Keratinocyte (primary cell): ENCODE data around the gene HDLBP.

Experiments
- EZH2 ChIP-seq: IDR thresholded peaks from one replicate; pipeline ENCODE4 v1.6.1; 2012; ENCODE audit warnings: inconsistent platforms, mild to moderate bottlenecking, low read length, moderate library complexity
- TF ChIP-seq, protein P1 (sequence below), 3 experiments: IDR thresholded peaks in 1 of 3; conservative IDR thresholded peaks in 1 of 3; optimal IDR thresholded peaks in 1 of 3; 2 replicates in 2 of 3; 3 replicates in 1 of 3; pipeline versions ENCODE3 to v1.5.1; 2011; ENCODE audit warnings: low read length in 3 of 3, mild to moderate bottlenecking in 3 of 3, moderate library complexity in 2 of 3, control low read depth in 1 of 3, inconsistent platforms in 1 of 3; ENCODE audit not compliant: insufficient read depth in 2 of 3; ENCODE audit errors: extremely low read depth in 1 of 3

DNA sequence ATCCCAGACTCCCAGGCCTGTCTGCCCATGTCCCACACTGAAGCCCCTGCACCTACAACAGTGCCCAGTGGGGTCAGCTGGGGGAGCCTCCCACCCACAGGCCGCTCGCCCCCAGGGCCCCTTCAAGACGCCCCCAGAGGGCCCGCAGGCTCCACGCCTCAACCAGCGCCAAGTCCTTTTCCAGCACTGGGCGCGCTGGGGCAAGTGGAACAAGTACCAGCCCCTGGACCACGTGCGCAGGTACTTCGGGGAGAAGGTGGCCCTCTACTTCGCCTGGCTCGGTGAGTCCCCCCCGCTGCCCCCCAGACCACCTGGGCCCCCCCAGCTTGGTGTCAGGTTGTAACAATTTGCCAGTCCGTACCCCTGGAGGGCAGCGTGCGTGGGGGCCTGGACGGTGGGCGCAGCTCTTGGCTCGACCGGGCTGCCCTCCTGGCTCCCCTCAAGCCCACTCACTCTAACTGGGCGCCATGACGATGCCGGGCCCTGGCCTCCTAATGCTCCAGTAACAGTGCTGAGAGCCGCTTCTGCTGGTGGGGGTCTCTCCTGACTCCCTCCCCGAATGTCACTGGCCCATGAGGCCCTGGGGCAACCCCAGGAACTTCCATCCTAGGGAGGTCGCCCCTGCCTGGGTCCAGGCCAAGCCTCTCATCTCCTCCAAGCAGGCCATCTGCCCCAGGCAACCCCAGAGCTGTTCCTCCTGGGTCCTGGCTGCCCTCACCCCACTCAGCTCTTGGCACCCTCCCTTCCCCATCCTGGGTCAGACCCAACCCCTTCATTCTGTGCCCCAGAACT, 112.1 kb downstream of the HDLBP start:
- TF ChIP-seq, protein P1, sequence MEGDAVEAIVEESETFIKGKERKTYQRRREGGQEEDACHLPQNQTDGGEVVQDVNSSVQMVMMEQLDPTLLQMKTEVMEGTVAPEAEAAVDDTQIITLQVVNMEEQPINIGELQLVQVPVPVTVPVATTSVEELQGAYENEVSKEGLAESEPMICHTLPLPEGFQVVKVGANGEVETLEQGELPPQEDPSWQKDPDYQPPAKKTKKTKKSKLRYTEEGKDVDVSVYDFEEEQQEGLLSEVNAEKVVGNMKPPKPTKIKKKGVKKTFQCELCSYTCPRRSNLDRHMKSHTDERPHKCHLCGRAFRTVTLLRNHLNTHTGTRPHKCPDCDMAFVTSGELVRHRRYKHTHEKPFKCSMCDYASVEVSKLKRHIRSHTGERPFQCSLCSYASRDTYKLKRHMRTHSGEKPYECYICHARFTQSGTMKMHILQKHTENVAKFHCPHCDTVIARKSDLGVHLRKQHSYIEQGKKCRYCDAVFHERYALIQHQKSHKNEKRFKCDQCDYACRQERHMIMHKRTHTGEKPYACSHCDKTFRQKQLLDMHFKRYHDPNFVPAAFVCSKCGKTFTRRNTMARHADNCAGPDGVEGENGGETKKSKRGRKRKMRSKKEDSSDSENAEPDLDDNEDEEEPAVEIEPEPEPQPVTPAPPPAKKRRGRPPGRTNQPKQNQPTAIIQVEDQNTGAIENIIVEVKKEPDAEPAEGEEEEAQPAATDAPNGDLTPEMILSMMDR (optimal IDR thresholded peaks at IDR 0.05 in 1 of 3, IDR thresholded peaks at IDR 0.05 in 1 of 3, conservative IDR thresholded peaks at IDR 0.05 in 1 of 3; ENCODE audit: extremely low read depth in 1 of 3, insufficient read depth in 2 of 3, low read length in 3 of 3) = no peak
- TF ChIP-seq EZH2 = no peak
